HL-60 (cell line): ENCODE measurements around the gene HAT1.

Experiments used
- DNase-seq, 2 experiments: peaks; one replicate each; pipeline ENCODE4 v3.0.0-alpha.2; 2010 to 2020; ENCODE audit warnings: low read depth in 1 of 2, low spot score in 1 of 2
- H3K27ac ChIP-seq: fragments of 250-450 bp; sonication (Bioruptor Pico); replicated peaks from 2 replicates; pipeline ENCODE4 v1.5.1; 2020; ENCODE audit warnings: mild to moderate bottlenecking, moderate library complexity
- H3K27me3 ChIP-seq: fragments of 250-450 bp; sonication (Bioruptor Pico); 2 replicates; pipeline ENCODE4 v1.5.1; 2021; ENCODE audit warnings: mild to moderate bottlenecking, moderate library complexity; ENCODE audit not compliant: insufficient read depth, poor library complexity, severe bottlenecking
- H3K4me3 ChIP-seq: replicated peaks from 2 replicates; pipeline ENCODE4 v1.5.1; 2011; ENCODE audit warnings: mild to moderate bottlenecking, control low read depth, low read length; ENCODE audit not compliant: insufficient read depth
- GABPA ChIP-seq: IDR thresholded peaks from 2 replicates; pipeline ENCODE4 v1.6.1; 2012; ENCODE audit warnings: low read depth
- POLR2AphosphoS5 ChIP-seq: IDR thresholded peaks from 2 replicates; pipeline ENCODE4 v1.6.1; 2012; ENCODE audit warnings: low read depth
- SPI1 ChIP-seq: IDR thresholded peaks from 2 replicates; pipeline ENCODE4 v1.6.1; 2012; ENCODE audit warnings: low read depth, mild to moderate bottlenecking, borderline replicate concordance
- TF ChIP-seq, protein P1 (sequence below): IDR thresholded peaks from one replicate; pipeline ENCODE4 v1.5.1; 2011; ENCODE audit warnings: low read length, control low read depth, inconsistent platforms; ENCODE audit not compliant: insufficient read depth
- TF ChIP-seq, protein P2 (sequence below): IDR thresholded peaks from 2 replicates; pipeline ENCODE4 v1.6.1; 2012; ENCODE audit warnings: low read depth; ENCODE audit not compliant: insufficient replicate concordance

HAT1 gene

DNA sequence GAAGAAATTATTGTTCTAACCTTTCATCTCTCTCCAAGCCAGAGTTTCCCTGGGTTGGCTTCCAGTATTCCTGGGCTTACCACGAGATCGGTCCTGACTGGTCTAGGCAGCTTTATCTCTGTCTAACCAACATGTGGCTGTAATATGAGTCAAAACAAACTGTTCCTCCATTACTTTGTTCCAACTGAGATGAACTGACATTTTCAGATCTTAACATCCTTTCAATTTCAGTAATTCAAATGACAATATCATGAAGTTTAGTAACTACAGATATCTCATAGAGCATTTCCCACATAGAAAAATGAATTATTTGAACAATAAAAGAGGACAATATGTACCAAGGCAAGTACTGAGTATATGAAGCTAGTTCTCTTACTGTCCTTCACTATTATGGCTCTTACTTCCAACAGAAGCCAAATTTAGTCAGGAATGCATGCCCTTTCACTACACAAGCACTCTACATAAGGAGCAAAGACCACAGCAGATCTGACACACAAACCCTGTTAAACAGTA, 43.7 kb upstream of the HAT1 start:
- no peaks in the 10 kb centered on the region for H3K27me3 ChIP-seq

DNA sequence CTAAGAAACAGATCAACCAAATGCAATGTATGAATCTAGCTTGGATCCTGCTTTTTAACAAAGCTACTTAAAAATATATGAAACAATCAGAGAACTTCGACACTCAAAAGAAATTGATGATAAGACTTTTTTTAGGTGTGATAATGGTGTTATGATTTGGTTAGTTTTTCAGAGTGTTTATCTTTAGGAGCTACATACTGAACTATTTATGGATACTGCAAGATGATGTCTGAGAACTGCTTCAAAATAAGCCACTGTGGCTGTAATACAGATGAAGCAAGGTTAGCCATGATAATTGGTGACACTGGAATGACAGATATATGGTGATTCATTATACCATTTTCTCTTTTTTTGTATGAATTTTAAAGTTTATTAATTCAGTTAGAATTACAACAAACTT, 42.4 kb upstream of the HAT1 start:
- H3K27me3 ChIP-seq = no peaks in the 10 kb centered on the region
- no peak overlapping the region for H3K27ac ChIP-seq
- TF ChIP-seq, protein P1, sequence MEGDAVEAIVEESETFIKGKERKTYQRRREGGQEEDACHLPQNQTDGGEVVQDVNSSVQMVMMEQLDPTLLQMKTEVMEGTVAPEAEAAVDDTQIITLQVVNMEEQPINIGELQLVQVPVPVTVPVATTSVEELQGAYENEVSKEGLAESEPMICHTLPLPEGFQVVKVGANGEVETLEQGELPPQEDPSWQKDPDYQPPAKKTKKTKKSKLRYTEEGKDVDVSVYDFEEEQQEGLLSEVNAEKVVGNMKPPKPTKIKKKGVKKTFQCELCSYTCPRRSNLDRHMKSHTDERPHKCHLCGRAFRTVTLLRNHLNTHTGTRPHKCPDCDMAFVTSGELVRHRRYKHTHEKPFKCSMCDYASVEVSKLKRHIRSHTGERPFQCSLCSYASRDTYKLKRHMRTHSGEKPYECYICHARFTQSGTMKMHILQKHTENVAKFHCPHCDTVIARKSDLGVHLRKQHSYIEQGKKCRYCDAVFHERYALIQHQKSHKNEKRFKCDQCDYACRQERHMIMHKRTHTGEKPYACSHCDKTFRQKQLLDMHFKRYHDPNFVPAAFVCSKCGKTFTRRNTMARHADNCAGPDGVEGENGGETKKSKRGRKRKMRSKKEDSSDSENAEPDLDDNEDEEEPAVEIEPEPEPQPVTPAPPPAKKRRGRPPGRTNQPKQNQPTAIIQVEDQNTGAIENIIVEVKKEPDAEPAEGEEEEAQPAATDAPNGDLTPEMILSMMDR = no peak
- TF ChIP-seq SPI1 = no peak
- TF ChIP-seq, protein P2, sequence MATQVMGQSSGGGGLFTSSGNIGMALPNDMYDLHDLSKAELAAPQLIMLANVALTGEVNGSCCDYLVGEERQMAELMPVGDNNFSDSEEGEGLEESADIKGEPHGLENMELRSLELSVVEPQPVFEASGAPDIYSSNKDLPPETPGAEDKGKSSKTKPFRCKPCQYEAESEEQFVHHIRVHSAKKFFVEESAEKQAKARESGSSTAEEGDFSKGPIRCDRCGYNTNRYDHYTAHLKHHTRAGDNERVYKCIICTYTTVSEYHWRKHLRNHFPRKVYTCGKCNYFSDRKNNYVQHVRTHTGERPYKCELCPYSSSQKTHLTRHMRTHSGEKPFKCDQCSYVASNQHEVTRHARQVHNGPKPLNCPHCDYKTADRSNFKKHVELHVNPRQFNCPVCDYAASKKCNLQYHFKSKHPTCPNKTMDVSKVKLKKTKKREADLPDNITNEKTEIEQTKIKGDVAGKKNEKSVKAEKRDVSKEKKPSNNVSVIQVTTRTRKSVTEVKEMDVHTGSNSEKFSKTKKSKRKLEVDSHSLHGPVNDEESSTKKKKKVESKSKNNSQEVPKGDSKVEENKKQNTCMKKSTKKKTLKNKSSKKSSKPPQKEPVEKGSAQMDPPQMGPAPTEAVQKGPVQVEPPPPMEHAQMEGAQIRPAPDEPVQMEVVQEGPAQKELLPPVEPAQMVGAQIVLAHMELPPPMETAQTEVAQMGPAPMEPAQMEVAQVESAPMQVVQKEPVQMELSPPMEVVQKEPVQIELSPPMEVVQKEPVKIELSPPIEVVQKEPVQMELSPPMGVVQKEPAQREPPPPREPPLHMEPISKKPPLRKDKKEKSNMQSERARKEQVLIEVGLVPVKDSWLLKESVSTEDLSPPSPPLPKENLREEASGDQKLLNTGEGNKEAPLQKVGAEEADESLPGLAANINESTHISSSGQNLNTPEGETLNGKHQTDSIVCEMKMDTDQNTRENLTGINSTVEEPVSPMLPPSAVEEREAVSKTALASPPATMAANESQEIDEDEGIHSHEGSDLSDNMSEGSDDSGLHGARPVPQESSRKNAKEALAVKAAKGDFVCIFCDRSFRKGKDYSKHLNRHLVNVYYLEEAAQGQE = no peak
- TF ChIP-seq GABPA = no peak
- TF ChIP-seq POLR2AphosphoS5 = no peak
- H3K4me3 ChIP-seq = no peak overlapping the region
- DNase-seq = no peak

More for the DNA sequence above, 43.7 kb upstream of the HAT1 start:
- Histone ChIP-seq H3K27ac (no peak overlapping the region), H3K4me3 (no peak overlapping the region)
- TF ChIP-seq POLR2AphosphoS5 (no peak), GABPA (no peak), SPI1 (no peak)
- TF ChIP-seq, protein P1 = no peak
- TF ChIP-seq, protein P2 = no peak
- no peak for DNase-seq

DNA sequence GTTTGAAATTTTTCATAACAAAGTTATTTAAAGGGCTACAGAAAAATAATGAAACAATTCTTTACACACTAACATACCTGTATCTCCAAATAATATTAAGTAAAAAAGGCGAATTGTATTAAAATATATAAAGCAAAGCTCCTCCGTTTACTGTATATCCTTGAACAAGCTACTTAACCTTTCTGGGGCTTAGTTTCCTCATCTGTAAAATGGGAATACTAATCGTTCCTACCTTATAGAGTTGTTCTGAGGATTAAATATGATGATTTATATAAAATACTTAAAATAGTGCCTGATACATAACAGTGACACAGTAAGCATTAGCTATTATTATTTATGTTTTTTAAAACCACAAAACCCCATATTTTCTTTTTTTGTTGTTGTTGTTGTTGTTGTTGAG, 41.5 kb upstream of the HAT1 start:
- no peaks in the 10 kb centered on the region for H3K27me3 ChIP-seq
- DNase-seq = no peak
- H3K4me3 ChIP-seq = no peak overlapping the region
- TF ChIP-seq, protein P1 = no peak
- TF ChIP-seq GABPA = no peak
- TF ChIP-seq, protein P2 = no peak
- no peak for TF ChIP-seq POLR2AphosphoS5
- no peak for TF ChIP-seq SPI1
- no peak overlapping the region for H3K27ac ChIP-seq
